ENCODE measurements around the gene CDHR2.

- TF ChIP-seq, protein P1, sequence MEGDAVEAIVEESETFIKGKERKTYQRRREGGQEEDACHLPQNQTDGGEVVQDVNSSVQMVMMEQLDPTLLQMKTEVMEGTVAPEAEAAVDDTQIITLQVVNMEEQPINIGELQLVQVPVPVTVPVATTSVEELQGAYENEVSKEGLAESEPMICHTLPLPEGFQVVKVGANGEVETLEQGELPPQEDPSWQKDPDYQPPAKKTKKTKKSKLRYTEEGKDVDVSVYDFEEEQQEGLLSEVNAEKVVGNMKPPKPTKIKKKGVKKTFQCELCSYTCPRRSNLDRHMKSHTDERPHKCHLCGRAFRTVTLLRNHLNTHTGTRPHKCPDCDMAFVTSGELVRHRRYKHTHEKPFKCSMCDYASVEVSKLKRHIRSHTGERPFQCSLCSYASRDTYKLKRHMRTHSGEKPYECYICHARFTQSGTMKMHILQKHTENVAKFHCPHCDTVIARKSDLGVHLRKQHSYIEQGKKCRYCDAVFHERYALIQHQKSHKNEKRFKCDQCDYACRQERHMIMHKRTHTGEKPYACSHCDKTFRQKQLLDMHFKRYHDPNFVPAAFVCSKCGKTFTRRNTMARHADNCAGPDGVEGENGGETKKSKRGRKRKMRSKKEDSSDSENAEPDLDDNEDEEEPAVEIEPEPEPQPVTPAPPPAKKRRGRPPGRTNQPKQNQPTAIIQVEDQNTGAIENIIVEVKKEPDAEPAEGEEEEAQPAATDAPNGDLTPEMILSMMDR (IDR thresholded peaks at IDR 0.05): no peak
- TF ChIP-seq POLR2A (IDR thresholded peaks at IDR 0.05) (no peak), EP300 (IDR thresholded peaks at IDR 0.05) (no peak), POLR2AphosphoS5 (IDR thresholded peaks at IDR 0.05) (no peak)
These were observed 8.7 kb upstream of the CDHR2 start for GRCh38 chr5:176540476-176540899.
